ENCODE measurements around the gene TUBG1. TPM values are rescaled to one million over a fixed set of nuclear protein-coding genes. Genes with fewer than 3 reads are reported as not detected.

The TUBG1 gene
- polyA plus RNA-seq, 2 of the 4 experiments (the other 2 are of a cell fraction) = 73.3 to 156 TPM

DNA sequence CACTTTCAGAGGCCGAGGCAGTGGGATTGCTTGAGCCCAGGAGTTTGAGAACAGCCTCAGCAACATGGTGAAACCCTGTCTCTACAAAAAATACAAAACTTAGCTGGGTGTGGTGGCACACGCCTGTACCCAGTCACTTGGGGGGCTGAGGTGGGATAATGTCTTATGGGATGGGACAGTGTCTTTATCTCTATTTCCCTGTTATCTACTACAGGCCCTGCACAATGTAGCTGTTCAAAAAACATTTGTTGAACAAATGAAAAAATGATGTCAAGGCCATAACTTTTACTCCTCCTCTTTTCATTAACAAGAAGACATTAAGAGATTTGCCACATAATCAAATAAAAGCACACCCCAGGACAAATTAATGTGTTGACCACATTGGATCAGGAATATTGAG, 13.8 kb downstream of the TUBG1 start:
- no peak for ATAC-seq
- no peak for TF ChIP-seq RARB (CRISPR knock-in tag; IDR thresholded peaks at IDR 0.05)
- no peak for TF ChIP-seq CBX2 (IDR thresholded peaks at IDR 0.05; ENCODE audit: borderline replicate concordance, low read depth)
- no peak for TF ChIP-seq MAFK (IDR thresholded peaks at IDR 0.05; ENCODE audit: partially characterized antibody)
- TF ChIP-seq NR3C1 (IDR thresholded peaks at IDR 0.05) = no peak
- TF ChIP-seq ESRRA (IDR thresholded peaks at IDR 0.05; ENCODE audit: borderline replicate concordance, low read length) = no peak
- no peak for TF ChIP-seq ZFP36 (IDR thresholded peaks at IDR 0.05; ENCODE audit: borderline replicate concordance, partially characterized antibody)

DNA sequence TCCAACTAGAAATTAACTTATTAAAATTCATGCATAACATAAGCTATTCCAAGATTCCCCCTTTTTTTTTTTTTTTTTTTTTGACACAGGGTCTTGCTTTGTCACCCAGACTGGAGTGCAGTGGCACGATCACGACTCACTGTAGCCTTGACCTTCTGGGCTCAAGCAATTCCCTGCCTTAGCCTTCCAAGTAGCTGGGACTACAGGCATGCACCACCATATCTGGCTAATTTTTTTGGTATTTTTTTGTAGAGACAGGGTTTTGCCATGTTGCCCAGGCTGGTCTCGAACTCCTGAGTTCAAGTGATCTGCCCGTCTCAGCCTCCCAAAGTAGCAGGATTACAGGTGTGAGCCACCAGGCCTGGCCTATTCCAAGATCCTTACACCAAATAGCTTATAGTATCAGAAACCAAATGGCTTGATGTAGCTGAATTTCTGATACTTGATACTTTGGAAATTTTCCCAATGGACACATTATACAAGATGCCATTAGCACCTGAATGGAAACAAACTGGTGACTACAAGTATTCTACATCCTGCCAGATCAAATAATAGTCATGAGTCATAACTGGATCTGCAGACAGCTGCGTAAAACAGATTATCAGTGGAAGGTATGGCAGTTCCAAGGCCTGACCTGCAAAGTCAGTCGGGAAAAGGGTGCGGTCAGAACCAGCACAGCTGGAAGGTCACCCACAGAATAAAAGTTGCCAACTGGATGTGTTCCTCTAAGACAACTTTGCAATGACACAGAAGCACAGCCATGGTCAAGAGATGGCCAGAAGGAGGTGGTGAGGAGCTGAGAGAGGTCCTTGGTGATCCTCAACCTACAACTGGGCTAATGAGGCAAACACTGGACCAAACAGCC, 14.5 kb downstream of the TUBG1 start:
- H3K4me3 ChIP-seq = no peak overlapping the region
- ATAC-seq (peak; percentile 85 to 90), FAIRE-seq (peak; percentile 84), DNase-seq (ENCODE audit: low read depth in 1 of 2, low spot score in 1 of 2) (peak; percentile 80 to 86)
- H3K4me2 ChIP-seq = peak overlapping the region; percentile 37
- H3K4me1 ChIP-seq = peaks cover 15% of the 10 kb centered on the region
- ChIA-PET POLR2A (interaction anchor here (0.5 to 1.4 kb wide), 6 partner anchors 28 to 55 kb away, joined by 3 to 10 read pairs (median 5); partner anchors contain the start of genes PLEKHH3 and TUBG2), CTCF (interaction anchor here (0.7 to 4.3 kb wide), 16 partner anchors 9 to 140 kb away, joined by 3 to 25 read pairs (median 5); partner anchors contain the start of genes PLEKHH3, PSMC3IP and RAMP2)
- WGBS (ENCODE audit: missing lambda C conversion rate) = 50% methylated on average over 7 of the region's 7 CpGs
- H3K27ac ChIP-seq = peak overlapping the region; percentile 52 to 70; a peak in 5 of 6 replicates
- H3K9me3 ChIP-seq = no peaks in the 10 kb centered on the region
- TF ChIP-seq RAD21 (conservative IDR thresholded peaks at IDR 0.05 in 1 of 2, IDR thresholded peaks at IDR 0.05 in 1 of 2) = peak in 1 of 2 experiments; percentile 12; a peak in 2 of 5 replicates
- TF ChIP-seq EHMT2 (IDR thresholded peaks at IDR 0.05; ENCODE audit: low read depth) = 0 out of 2 replicates have a peak, but pooled peaks have one; percentile 20
- TF ChIP-seq NFE2L2 (conservative IDR thresholded peaks at IDR 0.05; ENCODE audit: low read length) = no peak
- no peak for TF ChIP-seq ZC3H11A (IDR thresholded peaks at IDR 0.05)
- no peak for TF ChIP-seq GATA3 (IDR thresholded peaks at IDR 0.05; ENCODE audit: borderline replicate concordance)
- no peak for TF ChIP-seq EHF (CRISPR knock-in tag; IDR thresholded peaks at IDR 0.05)
- TF ChIP-seq, protein P1, sequence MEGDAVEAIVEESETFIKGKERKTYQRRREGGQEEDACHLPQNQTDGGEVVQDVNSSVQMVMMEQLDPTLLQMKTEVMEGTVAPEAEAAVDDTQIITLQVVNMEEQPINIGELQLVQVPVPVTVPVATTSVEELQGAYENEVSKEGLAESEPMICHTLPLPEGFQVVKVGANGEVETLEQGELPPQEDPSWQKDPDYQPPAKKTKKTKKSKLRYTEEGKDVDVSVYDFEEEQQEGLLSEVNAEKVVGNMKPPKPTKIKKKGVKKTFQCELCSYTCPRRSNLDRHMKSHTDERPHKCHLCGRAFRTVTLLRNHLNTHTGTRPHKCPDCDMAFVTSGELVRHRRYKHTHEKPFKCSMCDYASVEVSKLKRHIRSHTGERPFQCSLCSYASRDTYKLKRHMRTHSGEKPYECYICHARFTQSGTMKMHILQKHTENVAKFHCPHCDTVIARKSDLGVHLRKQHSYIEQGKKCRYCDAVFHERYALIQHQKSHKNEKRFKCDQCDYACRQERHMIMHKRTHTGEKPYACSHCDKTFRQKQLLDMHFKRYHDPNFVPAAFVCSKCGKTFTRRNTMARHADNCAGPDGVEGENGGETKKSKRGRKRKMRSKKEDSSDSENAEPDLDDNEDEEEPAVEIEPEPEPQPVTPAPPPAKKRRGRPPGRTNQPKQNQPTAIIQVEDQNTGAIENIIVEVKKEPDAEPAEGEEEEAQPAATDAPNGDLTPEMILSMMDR (IDR thresholded peaks at IDR 0.05) = peak; percentile 29; the same call in 2 of the 3 replicates
- 0 out of 3 replicates have a peak, but pooled peaks have one; percentile 8 for TF ChIP-seq SMC3 (IDR thresholded peaks at IDR 0.05)
- TF ChIP-seq, protein P2, sequence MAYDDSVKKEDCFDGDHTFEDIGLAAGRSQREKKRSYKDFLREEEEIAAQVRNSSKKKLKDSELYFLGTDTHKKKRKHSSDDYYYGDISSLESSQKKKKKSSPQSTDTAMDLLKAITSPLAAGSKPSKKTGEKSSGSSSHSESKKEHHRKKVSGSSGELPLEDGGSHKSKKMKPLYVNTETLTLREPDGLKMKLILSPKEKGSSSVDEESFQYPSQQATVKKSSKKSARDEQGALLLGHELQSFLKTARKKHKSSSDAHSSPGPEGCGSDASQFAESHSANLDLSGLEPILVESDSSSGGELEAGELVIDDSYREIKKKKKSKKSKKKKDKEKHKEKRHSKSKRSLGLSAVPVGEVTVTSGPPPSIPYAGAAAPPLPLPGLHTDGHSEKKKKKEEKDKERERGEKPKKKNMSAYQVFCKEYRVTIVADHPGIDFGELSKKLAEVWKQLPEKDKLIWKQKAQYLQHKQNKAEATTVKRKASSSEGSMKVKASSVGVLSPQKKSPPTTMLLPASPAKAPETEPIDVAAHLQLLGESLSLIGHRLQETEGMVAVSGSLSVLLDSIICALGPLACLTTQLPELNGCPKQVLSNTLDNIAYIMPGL (CRISPR knock-in tag; IDR thresholded peaks at IDR 0.05; ENCODE audit: borderline replicate concordance) = no peak
- TF ChIP-seq JUNB (IDR thresholded peaks at IDR 0.05) = peak; percentile 41; the same call in 1 of the 2 replicates
- no peak for TF ChIP-seq FOSB (CRISPR knock-in tag; IDR thresholded peaks at IDR 0.05)
- no peak for TF ChIP-seq EP300 (IDR thresholded peaks at IDR 0.05)
- TF ChIP-seq, protein P3, sequence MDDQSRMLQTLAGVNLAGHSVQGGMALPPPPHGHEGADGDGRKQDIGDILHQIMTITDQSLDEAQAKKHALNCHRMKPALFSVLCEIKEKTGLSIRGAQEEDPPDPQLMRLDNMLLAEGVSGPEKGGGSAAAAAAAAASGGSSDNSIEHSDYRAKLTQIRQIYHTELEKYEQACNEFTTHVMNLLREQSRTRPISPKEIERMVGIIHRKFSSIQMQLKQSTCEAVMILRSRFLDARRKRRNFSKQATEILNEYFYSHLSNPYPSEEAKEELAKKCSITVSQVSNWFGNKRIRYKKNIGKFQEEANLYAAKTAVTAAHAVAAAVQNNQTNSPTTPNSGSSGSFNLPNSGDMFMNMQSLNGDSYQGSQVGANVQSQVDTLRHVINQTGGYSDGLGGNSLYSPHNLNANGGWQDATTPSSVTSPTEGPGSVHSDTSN (IDR thresholded peaks at IDR 0.05) = peak; percentile 26; the same call in 1 of the 2 replicates
- no peak for TF ChIP-seq CHD2 (IDR thresholded peaks at IDR 0.05; ENCODE audit: low read length, partially characterized antibody)
- TF ChIP-seq BHLHE40 (IDR thresholded peaks at IDR 0.05; ENCODE audit: low read depth, low read length) = no peak
- TF ChIP-seq, protein P4, sequence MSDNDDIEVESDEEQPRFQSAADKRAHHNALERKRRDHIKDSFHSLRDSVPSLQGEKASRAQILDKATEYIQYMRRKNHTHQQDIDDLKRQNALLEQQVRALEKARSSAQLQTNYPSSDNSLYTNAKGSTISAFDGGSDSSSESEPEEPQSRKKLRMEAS (IDR thresholded peaks at IDR 0.05) = peak; percentile 46; the same call in 1 of the 2 replicates
- TF ChIP-seq HOXA7 (CRISPR knock-in tag; IDR thresholded peaks at IDR 0.05) = no peak
- TF ChIP-seq, protein P5, sequence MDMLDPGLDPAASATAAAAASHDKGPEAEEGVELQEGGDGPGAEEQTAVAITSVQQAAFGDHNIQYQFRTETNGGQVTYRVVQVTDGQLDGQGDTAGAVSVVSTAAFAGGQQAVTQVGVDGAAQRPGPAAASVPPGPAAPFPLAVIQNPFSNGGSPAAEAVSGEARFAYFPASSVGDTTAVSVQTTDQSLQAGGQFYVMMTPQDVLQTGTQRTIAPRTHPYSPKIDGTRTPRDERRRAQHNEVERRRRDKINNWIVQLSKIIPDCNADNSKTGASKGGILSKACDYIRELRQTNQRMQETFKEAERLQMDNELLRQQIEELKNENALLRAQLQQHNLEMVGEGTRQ (IDR thresholded peaks at IDR 0.05) = no peak
- TF ChIP-seq, protein P6, sequence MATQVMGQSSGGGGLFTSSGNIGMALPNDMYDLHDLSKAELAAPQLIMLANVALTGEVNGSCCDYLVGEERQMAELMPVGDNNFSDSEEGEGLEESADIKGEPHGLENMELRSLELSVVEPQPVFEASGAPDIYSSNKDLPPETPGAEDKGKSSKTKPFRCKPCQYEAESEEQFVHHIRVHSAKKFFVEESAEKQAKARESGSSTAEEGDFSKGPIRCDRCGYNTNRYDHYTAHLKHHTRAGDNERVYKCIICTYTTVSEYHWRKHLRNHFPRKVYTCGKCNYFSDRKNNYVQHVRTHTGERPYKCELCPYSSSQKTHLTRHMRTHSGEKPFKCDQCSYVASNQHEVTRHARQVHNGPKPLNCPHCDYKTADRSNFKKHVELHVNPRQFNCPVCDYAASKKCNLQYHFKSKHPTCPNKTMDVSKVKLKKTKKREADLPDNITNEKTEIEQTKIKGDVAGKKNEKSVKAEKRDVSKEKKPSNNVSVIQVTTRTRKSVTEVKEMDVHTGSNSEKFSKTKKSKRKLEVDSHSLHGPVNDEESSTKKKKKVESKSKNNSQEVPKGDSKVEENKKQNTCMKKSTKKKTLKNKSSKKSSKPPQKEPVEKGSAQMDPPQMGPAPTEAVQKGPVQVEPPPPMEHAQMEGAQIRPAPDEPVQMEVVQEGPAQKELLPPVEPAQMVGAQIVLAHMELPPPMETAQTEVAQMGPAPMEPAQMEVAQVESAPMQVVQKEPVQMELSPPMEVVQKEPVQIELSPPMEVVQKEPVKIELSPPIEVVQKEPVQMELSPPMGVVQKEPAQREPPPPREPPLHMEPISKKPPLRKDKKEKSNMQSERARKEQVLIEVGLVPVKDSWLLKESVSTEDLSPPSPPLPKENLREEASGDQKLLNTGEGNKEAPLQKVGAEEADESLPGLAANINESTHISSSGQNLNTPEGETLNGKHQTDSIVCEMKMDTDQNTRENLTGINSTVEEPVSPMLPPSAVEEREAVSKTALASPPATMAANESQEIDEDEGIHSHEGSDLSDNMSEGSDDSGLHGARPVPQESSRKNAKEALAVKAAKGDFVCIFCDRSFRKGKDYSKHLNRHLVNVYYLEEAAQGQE (IDR thresholded peaks at IDR 0.05) = no peak

More for the DNA sequence above, 13.8 kb downstream of the TUBG1 start:
- ChIA-PET CTCF (interaction anchor here (0.9 to 4.3 kb wide), 13 partner anchors 9 to 141 kb away, joined by 3 to 25 read pairs (median 6); partner anchors contain the start of genes PLEKHH3, PSMC3IP and RAMP2), POLR2A (interaction anchor here (0.6 to 1.4 kb wide), 3 partner anchors 28 to 55 kb away, joined by 3 to 8 read pairs (median 4); partner anchors contain the start of gene PLEKHH3)
- H3K4me3 ChIP-seq = no peak overlapping the region
- FAIRE-seq (no peak), DNase-seq (ENCODE audit: low read depth in 1 of 2, low spot score in 1 of 2) (no peak)
- no peak overlapping the region for H3K27ac ChIP-seq
- H3K4me1 ChIP-seq = peaks cover 22% of the 10 kb centered on the region
- WGBS (ENCODE audit: missing lambda C conversion rate) = 87% methylated on average over 2 of the region's 2 CpGs
- no peak overlapping the region; the same call in 2 of the 3 replicates for H3K4me2 ChIP-seq
- no peaks in the 10 kb centered on the region for H3K9me3 ChIP-seq

Data from A549 (cell line).